HG03039 (cell line): Measurements from ENCODE around the gene PNPLA3.

Source experiments
- ATAC-seq: cut with Tn5 transposase; IDR thresholded peaks from one replicate; pipeline ENCODE4 v1.9.1; 2021; ENCODE audit warnings: mild to moderate bottlenecking, moderate library complexity; ENCODE audit not compliant: unreplicated experiment

PNPLA3 gene

DNA sequence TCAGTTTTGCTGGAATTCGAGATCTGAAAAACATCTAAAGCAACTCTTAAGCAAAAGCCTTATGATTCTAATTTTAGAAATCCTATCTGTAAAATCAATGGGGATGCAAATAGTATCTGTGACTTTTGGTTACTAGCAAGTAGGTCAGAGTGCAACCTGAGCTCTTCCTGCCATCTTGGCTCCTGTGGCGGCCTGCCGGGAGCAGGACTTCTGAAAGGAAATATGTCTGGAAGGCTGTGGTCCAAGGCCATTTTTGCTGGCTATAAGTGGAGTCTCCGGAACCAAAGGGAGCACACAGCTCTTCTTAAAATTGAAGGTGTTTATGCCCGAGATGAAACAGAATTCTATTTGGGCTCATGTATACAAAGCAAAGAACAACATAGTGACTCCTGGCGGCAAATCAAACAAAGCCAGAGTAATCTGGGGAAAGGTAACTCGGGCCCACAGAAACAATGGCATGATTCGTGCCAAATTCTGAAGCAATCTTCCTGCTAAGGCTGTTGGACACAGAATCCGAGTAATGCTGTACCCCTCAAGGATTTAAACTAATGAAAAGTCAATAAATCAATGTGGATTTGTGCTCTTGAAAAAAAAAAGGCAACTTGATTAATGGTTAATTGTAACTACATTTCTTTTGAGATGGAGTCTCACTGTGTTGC is 33.3 kb downstream of the PNPLA3 start:
- ATAC-seq = no peak

DNA sequence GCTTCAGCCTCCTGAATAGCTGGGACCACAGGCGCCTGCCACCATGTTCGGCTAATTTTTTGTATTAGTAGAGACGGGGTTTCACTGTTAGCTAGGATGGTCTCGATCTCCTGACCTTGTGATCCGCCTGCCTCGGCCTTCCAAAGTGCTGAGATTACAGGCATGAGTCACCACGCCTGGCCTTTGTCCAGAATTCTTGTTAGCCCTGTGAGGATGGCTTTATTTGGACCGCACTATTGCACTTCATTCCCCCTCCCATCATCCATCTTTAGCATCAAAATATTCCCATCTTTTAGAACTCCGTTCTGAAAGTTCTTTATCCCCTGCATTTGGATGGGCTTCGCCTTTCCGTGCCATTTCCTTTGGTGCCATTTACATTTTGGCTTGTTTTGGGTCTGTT is 34.3 kb downstream of the PNPLA3 start:
- no peak for ATAC-seq

DNA sequence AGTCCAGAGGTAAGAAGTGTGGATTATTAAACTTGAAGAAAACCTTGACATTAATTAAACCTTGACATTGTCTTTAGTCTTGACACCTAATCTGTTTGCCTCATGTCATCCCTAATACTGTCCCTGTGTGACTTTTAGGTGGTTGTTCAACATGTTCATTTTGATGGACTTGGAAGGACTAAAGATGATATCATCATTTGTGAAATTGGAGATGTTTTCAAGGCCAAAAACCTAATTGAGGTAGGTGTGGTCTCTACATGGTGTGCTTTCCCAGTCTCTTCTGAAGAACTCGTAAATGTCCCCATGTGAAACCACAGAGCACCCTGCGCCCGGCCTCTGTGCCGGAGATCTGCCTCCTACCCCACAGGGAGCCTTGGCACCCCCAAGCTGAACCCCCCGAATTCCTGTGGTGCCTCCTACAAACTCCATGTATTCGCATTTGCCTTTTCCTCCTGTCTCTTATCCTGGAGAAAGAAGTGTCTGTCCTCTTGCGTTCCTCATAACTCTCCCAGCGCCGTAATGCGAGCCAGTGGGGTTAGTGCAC is 40.8 kb downstream of the PNPLA3 start:
- ATAC-seq = no peak

DNA sequence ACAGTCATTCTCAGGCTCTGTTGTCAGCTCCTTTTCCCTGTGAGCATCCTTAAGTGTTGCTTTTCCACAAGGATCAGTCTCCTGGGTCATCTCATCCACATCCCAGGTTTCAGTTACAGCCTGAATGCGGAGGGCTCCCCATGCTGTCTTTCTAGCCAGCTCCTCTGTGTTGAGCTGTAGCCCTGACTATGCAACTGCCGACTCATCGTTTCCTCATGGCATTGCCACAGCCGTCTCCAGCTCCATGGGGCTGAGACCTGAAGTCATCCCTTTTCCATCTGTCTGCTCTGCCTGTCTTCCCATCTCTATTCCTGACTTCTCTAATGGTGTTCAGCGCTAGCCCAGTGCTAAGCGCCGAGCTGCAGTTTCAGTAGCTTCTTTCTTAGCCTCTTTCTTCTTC is 43.5 kb downstream of the PNPLA3 start:
- no peak for ATAC-seq

DNA sequence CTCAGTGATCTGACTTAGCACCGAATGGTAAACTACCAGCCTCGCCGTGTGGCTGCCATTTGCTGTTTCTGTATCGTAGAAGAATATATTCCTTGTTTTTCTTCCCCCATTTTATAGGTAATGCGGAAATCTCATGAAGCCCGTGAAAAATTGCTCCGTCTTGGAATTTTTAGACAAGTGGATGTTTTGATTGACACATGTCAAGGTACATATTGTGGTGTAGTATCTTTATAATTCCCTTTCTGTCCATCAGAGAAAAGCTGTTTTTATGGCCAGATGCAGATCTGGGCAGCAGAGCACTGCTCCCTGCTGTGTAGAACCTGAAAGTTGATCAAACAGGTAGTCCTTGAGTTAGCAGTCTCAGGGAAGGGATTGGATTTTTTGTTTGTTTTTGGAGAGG is 45.0 kb downstream of the PNPLA3 start:
- ATAC-seq = no peak

DNA sequence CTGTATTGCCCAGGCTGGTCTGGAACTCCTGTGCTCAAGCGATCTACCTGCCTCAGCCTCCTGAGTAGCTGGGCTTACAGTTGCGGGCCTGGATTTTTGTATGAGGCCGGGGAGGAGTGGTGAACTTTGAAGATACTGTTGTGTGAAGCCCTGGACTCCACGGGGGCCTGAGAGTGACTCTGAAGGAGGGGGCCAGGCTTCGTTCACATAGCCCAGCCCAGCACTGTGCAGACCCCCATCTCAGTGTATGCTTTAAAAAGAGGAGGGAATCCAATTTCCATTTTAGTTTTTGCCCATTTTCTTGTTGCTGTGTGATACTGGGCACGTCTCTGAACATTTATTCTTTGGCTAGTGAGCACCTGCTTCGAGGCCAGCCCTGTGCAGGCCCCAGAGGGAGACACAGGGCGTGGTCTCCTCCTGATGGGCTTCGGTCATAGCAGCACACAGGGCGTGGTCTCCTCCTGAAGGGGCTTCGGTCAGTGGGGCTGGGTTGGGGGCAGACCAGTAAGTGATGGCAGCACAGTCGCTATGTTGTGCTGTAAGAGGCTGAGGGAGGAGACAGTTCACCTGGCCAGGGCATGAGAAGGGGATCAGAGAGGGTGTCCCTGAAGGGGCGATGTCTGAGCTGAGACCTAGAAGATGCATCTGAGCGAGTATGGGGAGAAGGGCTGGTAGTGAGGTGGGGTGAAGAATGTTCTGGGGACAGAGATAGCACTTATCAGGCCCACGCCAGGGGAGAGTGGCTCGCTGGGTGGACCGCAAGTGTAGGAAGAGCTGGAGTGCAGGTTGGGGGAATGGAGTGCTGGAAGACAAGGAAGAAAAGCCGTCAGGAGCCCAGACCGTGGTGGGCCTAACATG is 45.6 kb downstream of the PNPLA3 start:
- ATAC-seq = no peak

DNA sequence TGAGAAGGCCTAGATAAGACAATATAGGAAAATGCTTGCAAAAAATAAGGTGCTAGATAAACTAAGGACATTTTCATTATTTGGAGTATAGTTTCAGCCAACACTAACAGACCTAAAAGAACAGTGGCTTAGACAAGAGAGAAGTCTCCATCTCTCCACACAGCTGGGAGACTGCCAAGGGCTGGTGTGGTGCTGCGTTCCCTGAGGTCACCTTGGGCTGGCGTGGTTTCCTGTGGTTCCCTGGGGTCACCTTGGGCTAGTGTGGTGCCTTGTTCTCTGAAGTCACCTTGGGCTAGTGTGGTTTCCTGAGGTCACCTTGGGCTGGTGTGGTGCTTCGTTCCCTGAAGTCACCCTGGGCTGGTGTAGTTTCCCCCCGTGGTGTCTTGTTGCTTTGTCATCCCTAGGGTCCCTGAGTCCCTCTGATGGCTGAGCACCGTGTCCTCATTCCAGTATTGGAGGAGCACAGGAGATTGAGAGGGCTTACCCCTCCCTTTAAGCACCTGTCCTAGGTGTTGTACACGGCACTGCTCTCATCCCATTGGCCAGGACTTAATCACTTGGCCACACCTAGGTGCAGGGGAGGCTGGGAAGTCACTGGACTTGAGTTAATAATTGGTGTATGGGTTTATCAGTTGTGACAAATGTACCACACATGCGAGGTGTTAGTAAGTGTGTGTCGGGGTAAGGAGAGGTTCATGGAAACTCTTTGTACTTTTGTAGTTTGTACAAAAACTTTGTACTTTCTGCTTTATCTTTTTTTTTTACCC is 46.6 kb downstream of the PNPLA3 start:
- ATAC-seq = no peak

DNA sequence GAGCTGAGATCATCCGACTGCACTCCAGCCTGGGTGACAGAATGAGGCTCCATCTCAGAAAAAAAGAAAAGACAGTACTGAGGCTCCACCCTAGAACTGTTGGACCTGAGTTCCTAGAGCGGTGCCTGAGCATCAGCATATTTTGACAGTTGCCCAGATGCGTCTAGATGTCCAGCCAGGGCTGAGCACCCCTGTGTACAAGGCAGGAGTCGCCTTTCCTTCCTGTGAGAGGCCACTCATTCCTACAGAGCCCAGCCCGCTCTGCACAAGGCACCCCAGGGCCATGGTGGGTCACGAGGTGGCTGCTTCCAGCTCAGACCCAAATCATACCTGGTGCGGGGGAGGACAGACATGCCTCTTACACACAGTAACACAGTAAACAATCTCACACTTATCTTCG is 47.5 kb downstream of the PNPLA3 start:
- ATAC-seq = no peak

DNA sequence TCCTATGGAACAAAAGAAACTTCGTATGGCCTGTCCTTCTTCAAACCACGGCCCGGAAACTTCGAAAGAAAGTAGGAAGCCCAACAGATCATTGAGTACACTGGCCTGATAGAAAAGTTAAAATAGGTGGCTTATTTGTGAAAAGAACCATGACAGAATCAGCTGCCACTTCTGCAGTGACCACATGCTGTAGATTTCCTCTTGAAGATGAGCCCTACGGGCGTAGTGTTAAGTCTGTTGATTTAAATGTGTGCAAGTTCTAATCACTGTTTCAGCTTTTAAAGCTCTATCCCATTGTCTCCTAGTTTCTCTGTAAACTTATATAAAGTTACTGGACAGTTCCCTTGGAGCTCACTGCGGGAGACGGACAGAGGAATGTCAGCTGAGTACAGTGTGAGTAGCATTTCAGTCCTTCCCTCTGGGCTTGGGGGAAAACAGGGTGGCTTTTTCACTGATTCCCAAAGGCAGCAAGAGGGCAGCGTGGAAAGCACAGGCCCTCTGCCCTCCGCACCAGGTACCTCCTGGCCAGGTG is 49.4 kb downstream of the PNPLA3 start:
- no peak for ATAC-seq

DNA sequence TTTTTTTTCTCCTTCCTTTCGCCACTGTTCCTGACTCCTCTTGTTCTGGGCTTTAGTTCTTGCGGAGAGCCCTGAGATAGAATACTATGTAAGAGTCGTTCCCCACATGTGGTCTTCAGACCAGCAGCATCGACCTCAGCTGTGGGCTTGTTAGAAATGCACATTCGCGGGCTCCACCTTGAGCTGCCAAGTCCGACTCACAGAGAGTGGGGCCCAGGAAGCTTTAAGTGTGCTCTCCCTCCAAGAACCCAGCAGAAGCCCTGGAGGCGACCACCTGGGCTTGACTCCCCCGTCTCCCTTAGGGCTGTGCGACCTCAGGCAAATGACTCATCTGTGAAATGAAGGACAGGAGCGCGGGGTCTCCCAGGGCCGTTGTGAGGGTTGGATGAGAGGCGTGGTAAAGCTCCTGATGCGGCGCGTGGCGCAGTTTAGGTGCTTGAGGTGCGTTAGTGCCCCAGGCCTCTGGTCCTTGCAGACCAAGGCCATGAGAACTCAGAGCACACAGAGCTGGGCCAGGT is 50.5 kb downstream of the PNPLA3 start:
- no peak for ATAC-seq

DNA sequence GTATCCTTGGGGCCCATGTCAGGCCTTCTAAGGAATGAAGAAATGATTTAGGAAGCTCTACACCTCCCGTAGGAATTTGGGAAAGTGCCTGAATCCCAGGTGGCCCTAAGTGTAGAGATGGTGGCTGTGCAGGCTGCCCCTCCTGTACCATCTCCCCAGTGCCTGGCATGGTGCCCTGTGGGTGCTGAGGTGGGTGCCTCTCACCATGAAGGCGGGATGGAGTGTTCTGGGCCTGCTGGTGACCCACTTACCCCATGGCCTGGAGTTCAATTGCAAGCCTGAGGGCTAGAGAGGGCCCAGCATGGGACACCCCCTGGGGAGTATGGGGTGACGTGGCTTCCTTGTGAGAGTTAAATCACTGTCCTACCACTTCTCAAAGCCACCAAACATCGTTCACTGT is 51.4 kb downstream of the PNPLA3 start:
- no peak for ATAC-seq

DNA sequence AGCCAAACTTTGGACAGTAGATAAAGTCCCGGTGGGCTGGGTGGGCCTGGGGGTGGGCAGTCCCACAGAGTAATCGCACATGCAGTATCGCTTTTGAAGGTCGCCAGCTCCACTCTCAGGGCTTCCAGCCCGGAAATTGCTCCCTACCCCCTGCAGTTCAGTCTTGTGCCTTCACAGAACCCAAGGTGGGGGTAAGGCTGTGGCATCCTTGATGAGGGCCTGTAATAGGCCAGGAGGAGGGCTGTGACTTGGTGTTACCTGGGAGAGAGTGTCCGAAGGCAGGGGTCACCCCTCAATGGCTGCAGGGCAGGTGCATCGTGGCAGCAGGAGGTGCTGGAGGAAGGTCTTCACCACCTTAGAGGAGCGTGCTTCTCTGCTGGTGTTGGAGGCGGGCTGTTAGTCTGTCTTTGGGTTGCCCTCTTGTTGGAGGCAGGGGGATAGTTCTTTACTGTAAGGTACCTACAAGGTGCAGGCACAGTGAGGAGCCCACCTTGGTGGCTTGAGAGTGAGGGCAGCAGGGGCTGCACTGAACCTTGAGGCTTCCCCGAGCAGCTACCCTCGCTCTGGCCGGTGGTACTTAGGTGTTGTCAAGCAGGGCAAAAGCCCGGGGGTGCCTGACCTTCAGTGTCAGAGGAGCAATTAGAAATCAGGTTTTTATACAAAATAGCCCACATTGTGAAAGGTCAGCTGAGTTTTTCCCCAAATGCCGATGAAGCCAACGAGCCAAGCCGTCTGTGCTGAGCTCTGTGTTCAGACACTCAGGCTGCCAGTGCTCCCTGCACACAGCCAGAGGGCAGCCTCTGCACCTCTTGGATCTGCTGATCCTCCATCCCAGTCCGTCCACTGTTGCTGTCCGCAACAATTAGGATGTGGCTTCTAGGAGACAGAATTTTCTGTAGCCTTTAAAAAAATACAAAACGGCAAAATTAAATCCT is 53.5 kb downstream of the PNPLA3 start:
- no peak for ATAC-seq

DNA sequence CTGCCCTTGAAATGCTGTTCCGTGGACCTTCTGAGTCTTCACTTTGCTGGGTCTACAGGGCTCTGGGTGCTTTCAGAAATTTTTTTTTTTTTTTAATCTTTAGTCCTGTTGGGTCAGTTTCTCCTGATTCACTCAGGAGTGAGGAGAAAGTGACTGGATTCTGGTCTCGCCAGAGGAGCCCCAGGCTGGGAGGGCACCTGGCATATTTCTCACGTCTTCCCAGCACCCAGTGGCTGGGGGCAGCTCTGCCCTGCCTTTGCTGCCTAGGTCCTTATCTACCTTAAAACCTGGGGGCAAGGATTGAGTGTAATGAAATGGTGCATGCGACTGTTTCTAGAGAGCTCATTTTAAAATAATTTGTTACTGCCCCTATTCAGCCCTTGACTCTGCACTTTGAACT is 55.0 kb downstream of the PNPLA3 start:
- no peak for ATAC-seq

DNA sequence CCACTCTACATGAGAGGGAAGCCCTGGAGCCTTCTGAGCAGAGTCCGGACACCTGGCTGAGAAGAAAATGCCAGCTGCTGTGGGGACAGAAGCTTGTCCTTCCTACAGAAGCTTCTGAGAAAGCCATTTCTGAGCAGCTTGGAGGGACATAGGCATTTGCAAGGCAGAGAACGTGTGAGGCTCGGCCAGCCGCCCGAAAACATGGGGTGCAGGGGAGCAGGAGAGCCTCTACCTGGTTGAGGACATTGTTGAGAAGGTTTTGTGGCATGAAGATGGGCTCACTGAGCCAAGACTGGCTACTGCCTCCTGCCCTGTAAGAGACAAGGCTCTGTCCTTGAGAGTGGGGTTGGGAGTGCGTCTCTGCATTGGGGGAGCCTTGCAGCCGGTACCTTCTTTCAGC is 57.0 kb downstream of the PNPLA3 start:
- no peak for ATAC-seq

DNA sequence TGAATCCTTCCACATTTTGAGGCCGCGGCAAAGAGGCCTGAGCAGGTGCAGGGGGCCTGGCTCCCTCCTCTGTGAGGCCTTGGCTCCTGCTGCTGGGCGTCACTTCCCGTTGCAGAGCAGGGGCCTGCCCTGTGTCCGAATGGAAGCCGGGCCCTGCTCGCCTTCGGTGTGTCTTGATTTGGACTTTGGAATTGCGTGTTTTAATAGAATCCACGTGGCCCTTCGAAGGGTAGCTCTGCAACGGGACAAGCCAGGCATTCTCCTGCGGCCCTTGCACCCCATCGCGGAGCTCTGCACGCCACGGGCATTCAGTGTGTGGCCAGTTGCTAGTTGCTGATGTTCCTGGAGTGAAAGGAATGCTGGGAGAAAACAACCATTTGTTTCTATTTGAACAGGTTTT is 57.4 kb downstream of the PNPLA3 start:
- no peak for ATAC-seq

DNA sequence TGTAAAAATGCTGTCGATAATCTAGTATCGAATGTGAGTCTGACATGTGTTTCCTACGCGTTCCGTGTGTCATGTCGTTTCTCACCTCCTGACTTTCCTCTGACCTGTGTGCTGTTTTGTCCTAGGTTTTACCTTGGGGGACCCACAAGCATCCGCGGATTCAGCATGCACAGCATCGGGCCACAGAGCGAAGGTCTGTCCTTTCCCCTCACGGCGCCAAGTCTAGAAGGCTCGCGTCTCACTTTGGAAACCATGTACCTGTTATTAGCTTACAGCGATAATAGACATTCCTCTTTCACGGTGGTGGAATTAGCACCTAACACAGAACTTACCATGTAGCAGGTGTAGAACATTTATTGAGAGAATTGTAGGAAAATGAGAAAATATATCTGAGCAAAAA is 60.2 kb downstream of the PNPLA3 start:
- no peak for ATAC-seq

DNA sequence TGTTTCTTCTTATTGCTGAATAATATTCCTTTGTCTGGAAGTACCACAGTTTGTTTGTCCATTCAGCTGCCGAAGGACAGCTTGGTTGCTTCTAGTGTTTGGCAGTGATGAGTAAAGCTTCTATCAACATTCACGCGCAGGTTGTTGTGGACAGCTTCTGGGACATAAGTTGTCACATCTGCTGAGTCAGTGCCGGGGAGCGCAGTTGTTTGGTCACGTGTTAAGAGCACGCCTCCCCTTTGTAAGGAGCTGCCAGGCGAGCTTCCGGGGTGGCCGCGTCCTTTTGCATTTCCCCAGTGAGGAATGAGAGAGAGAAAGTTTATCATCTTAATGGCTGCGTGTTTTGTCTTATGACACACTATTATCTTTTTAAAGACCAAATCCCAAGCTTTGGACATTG is 61.9 kb downstream of the PNPLA3 start:
- no peak for ATAC-seq

DNA sequence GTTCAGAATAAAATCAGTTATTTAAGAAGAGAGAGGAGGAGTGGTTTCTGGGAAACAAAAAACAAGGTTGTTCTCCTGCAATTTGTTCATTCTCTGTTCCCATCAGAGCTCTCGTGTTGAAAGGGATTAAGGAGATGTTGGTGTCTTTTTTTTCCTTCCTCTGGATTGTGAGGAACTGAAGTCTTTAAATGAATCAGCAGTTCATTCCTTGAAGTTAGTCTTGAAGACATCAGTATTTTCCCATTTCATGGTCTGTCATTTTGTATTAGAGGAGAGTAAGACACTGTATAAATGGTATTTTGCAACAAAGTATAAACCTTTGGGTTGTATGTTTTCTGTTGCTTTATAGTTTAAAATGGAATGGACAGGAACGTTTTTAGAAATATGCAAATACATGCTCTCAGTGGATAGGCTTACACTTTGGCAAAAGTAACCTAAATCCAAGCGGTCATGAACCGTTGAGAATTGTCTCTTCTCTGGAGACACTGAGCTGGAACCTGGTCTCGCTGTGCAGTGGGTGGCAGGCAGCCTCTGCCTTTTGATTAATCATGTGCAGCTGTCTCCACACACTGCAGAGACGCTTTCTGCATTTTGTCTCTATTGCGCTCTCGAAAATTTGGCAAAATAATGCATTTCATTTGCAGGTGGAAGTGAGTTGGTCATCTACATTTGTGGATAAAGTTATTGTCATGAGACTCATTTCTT is 64.7 kb downstream of the PNPLA3 start:
- ATAC-seq = no peak

DNA sequence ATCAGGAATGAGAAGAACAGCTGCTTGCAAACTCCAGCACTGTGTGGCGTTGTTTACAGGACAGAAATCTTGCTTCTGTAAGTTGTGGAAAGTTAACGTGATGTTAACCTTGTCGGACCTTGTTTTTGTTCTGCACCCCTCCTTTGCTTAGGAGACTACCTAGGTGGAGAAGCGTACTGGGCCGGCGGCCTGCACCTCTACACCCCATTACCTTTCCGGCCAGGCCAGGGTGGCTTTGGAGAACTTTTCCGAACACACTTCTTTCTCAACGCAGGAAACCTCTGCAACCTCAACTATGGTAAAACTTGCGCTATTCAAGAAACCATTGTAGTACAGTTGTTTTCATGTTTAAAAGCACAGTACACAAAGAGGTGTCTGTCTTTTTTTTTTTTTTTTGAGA is 65.4 kb downstream of the PNPLA3 start:
- no peak for ATAC-seq
